ENCODE results near the gene GATA2.

GATA2 gene

DNA sequence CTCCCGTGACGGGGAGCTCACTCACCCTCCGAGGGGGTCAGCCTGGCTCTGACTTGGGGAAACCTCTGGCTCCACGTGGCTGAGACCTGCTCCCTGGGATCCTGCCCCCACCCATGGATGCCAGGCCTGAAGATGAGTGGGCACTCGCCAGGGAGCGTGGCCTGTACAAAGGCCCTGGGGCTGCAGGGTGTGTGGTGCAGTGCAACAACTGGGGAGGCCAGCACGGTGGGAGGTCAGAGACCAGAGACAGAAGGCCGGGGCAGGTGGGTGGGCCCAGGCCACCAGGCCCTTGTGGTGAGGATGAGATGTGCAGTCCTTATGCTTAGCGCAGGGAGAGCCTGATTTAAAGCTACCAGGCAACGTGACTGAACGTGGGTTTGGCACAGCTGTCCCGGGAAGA, 31.3 kb downstream of the GATA2 start:
- DNase-seq (ENCODE audit: extremely low read depth, low read depth) = no peak
- no peak for TF ChIP-seq CTCF (IDR thresholded peaks at IDR 0.05; ENCODE audit: low read depth, low read length)

DNA sequence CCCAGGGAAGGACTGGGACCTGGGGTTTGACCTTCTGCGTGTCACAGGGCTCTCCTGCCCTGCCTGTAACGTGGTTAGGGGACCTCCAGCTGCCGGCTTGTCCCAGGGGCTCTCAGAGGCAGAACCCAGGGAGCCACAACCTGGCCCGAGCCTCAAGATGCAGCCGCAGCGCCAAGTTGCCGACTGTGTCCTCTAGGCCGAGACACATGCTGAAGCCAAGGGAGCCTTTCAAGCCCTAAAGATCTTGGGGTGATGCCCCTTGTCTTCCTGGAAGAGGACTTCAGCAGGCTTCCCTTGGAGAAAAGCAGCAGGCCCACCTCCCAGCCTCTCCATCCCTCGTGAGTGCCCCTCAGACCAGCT, 33.6 kb downstream of the GATA2 start:
- DNase-seq (ENCODE audit: extremely low read depth, low read depth) = no peak
- no peak for TF ChIP-seq CTCF (IDR thresholded peaks at IDR 0.05; ENCODE audit: low read depth, low read length)

- DNase-seq (ENCODE audit: extremely low read depth, low read depth) = no peak
- TF ChIP-seq CTCF (IDR thresholded peaks at IDR 0.05; ENCODE audit: low read depth, low read length) = no peak
Measured at GRCh38 chr3:128458746-128459460, 34.1 kb downstream of the GATA2 start.

DNA sequence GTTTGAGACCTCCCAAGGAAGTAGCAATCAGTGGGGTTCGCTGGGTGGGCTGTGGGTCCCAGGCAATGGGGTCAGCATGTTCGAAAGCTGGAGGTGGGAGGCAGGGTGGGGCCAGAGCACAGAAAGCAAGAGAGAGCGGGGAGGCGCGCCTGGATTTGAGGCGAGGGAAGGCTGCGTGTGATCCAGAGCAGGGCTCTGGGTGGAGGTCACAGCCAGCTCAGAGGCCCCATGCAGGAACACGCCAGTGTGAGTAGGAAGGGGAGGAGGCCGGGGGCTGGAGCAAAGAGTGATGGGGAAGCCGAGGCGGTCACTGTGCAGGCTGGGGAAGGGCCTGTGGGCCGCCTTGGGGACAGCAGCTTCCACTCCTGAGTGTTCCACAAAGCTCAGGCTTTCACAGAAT, 35.1 kb downstream of the GATA2 start:
- DNase-seq (ENCODE audit: extremely low read depth, low read depth) = no peak

DNA sequence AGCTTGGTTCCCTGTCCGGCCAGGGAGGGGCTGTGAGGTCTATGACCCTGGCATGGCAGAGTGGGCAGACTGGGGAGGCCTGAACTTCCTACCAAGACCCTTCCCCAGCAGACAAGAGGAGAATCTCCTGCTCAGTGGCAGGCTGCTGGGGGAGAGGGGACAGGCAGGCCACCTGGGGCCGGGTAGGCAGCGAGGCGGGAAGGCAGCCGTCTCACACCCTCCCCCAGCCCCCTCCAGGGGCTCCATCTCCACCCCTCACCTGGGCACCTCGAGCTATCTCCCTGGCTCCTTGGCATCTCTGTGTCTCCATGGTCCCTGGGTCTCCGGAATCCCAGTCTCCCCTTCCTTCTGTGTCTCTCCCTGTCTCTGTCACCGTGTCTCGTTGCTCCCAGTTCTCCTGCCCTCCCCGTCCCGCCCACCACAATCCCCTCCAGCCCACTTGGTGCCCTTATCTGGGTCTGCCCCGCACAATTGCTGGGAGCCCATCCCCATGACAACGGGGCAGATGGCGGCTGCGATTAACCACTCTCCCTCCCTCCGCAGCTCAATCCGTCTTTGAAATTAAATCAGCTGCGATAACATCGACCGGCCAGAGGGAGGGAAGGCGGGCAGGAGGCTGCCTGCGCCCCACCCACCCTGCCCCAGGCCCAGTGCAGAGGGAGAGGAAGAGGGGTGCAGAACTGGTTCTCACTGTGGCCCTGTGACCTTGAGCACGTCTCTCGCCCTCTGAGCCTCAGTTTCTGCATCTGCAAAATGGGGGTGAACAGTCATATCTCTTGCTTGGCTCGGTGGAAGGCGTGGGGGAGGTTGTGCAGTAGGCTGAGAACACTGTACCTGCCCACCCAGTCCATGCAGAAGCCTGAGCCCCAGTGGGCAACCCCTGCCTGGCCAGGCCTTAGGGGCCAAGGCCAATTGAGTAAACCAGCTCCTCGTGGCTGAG, 36.0 kb downstream of the GATA2 start:
- no peak for DNase-seq (ENCODE audit: extremely low read depth, low read depth)

More for the DNA sequence above, 35.1 kb downstream of the GATA2 start:
- TF ChIP-seq CTCF (IDR thresholded peaks at IDR 0.05; ENCODE audit: low read depth, low read length) = no peak

DNA sequence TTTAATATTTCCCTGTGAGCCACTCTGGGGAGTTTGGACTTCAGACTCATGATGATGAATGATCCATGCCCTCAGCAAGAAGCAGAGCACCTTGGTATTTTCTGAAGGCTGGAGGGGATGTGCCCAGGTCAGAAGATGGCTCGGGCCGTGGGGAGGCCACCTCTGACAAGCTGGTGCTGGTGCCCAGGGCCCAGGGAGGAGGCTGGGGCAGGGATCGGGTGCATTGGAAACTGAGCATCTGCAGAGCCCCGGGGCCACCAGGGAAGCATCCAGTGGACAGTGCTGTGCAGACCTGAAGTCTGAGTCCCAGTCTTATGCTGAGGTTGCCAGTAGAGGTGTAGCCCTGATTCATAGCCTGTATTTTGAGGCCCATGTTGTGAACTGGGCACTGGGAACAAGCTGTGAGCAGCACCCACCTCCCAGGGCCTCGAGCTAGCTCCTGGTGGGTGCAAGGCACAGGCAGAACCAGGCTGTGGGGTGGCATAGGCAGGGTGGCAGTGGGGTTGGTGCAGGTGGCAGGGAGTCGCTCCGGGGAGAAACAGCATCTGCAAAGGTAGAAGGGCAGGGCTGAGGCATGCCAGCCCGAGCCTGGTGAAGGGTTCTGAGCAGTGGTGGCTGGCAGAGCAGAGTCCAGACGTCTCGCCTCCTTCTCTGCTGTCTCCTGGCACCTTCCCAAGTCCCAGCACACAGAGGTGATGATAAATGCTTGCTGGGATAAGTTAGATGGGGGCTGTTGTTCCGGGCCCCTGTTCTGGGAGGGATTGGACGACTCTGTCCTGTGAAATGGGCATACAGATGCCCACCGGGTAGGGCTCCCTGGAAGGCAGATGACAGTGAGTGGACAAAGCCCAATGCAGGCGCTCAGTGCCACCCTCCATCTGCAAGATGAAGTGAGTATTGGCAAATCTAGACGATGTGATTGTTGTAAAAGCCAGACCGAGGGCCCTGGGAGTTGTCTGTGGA, 36.9 kb downstream of the GATA2 start:
- no peak for DNase-seq (ENCODE audit: extremely low read depth, low read depth)
- TF ChIP-seq CTCF (IDR thresholded peaks at IDR 0.05; ENCODE audit: low read depth, low read length) = no peak

More for the DNA sequence above, 36.0 kb downstream of the GATA2 start:
- no peak for TF ChIP-seq CTCF (IDR thresholded peaks at IDR 0.05; ENCODE audit: low read depth, low read length)

All from AG09319 (cell line).